Measurements from ENCODE around the gene PRKAR1B.

PRKAR1B gene

GRCh38 chr7:510782-511281, 216.2 kb downstream of the PRKAR1B start:
- no peak for DNase-seq (ENCODE audit: low read depth in 2 of 2)

GRCh38 chr7:510131-510481, 217.0 kb downstream of the PRKAR1B start:
- no peak for DNase-seq (ENCODE audit: low read depth in 2 of 2)

GRCh38 chr7:509426-510130, 217.5 kb downstream of the PRKAR1B start:
- DNase-seq (ENCODE audit: low read depth in 2 of 2) = no peak

- no peak for DNase-seq (ENCODE audit: low read depth in 2 of 2)
Measured at GRCh38 chr7:508461-509170, 218.5 kb downstream of the PRKAR1B start.

GRCh38 chr7:507623-508300, 219.3 kb downstream of the PRKAR1B start:
- no peak for DNase-seq (ENCODE audit: low read depth in 2 of 2)

- DNase-seq (ENCODE audit: low read depth in 2 of 2) = no peak
Measured at GRCh38 chr7:506921-507622, 220.0 kb downstream of the PRKAR1B start.

- DNase-seq (ENCODE audit: low read depth in 2 of 2) = no peak
Measured at GRCh38 chr7:506391-506831, 220.7 kb downstream of the PRKAR1B start.

- DNase-seq (ENCODE audit: low read depth in 2 of 2) = no peak
Measured at GRCh38 chr7:505171-505570, 221.9 kb downstream of the PRKAR1B start.

- DNase-seq (ENCODE audit: low read depth in 2 of 2) = no peak
Measured at GRCh38 chr7:504221-505111, 222.6 kb downstream of the PRKAR1B start.

- DNase-seq (ENCODE audit: low read depth in 2 of 2) = no peak
Measured at GRCh38 chr7:503575-504111, 223.4 kb downstream of the PRKAR1B start.

- no peak for DNase-seq (ENCODE audit: low read depth in 2 of 2)
Measured at GRCh38 chr7:502296-502695, 224.8 kb downstream of the PRKAR1B start.

GRCh38 chr7:501526-501925, 225.6 kb downstream of the PRKAR1B start:
- DNase-seq (ENCODE audit: low read depth in 2 of 2) = no peak

- no peak for DNase-seq (ENCODE audit: low read depth in 2 of 2)
Measured at GRCh38 chr7:500521-501420, 226.3 kb downstream of the PRKAR1B start.

GRCh38 chr7:499853-500485, 227.1 kb downstream of the PRKAR1B start:
- no peak for DNase-seq (ENCODE audit: low read depth in 2 of 2)
